NCI-H187 treated with DMSO at 0.1 percent for 48 hours (cell line): ENCODE measurements around the gene CGB5.
"Not testable (repeated sequence)": the region's sequence is repeated elsewhere in the genome, so short reads cannot be mapped to it uniquely, and the experiment has no call there.

Experiments used
- DNase-seq: peaks from one replicate; lab custom pipeline; 2025; lab: John Stamatoyannopoulos, UW

Gene CGB5

DNA sequence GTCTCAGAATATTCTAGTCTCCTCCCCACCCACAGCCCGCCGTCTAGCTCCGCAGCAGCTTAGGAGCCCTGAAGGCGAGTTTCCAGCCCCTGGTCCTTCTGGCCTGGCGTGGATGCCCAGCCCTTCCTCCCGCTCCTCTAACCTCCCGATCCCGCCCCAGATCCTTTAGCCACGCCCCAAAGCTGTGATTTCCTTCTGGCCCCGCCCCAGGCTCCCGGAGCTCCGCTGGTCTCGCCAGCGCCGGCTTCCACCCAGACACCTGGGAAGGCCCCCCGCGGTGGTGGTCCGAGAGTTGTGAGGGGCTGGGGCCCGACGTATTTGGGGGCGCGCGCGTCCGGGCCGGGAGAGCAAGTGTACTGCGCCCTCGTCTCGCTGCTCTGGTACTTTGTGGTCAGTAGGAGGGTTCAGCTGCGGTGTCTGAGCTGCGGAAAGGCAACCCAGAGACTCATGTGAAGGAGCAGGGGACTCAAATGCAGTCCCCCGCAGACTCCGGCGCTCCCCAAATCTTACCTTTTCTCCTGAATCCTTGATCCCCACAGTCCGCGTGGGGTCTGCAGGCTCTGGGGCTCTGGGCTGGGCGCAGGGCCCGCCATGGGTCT lies 14.1 kb downstream of the CGB5 start, which contains the start of gene CGB7:
CGB7 (minus strand) TSS at position 114 of the 599 bp plus-strand sequence. CDS start 2,374 bp downstream, outside the sequence.
- no peak for DNase-seq

DNA sequence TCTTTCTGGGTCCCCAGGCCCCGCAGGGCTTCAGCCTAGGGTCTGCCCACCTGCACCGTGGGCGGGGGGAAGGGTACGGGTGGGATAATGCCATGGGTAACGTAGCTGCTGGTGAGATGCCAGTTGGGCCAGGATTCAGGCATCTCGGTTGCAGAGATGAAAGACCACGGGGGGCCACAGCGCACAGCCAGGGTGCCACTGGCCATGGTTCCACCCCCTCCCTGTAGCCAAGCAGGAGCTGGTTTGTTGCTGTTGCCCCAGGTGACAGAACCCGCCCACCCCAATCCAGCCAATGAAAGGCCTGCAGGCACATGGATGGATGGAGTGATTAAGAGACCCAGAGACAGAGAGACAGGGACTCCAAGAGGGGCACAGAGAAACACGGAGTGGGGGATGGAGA lies 14.9 kb downstream of the CGB5 start:
- DNase-seq: no peak

DNA sequence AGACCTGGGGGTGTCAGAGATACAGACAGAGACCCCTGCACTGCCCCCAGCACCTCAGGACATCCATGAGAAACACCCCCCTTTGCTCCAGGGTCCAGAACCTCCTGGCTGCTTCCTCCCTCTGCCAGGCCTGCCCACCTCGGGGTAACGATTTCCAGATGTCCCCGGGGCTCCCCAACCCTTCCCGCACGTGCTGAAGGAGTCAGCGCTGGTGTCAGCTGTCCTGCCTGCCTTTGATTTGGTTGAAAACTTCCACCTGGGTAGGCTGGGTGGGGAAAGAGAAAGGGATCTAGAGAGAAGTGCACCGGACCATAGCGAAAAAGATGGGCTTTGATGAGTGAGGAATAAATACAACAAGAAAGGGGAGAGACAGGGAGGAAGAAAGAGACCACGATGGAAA lies 15.4 kb downstream of the CGB5 start:
- DNase-seq: no peak

DNA sequence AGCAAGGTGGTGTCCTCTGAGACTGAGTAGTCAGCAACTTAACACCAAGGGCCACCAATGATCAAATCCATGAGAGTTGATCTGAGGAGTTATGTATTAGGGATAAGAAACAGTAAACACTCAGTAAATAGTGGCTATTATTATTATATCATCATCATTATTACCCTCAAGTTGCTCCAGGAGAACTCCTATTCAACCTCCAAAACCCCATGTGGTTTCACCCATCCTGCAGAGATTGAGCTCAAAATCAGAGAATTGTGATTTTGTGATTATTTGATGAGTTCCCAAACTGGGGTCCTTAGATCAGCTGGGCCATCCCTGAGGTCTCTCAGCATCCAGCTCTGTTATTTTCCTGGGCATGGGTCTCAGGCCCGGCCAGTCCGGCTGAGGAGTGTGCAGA lies 17.4 kb downstream of the CGB5 start:
- no peak for DNase-seq

DNA sequence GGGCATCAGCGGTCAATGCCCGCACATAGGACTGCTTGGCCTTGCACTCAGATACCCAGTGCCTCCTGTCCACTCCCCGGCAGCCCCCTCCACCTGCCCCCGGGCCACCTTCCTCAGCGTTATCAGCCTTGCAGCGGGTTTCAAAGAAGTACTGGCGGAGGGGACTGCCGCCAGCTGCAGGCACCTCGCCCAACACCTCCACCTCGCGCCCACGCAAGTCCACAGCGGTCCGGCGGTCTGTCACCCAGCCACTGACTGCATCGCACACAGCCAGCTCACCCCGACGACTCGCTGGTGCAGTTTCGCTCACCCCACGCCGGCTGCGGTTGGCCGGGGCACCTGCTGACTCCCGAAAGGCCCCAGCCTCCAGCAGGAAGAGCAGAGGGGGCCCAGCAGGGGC lies 17.8 kb downstream of the CGB5 start:
- no peak for DNase-seq

DNA sequence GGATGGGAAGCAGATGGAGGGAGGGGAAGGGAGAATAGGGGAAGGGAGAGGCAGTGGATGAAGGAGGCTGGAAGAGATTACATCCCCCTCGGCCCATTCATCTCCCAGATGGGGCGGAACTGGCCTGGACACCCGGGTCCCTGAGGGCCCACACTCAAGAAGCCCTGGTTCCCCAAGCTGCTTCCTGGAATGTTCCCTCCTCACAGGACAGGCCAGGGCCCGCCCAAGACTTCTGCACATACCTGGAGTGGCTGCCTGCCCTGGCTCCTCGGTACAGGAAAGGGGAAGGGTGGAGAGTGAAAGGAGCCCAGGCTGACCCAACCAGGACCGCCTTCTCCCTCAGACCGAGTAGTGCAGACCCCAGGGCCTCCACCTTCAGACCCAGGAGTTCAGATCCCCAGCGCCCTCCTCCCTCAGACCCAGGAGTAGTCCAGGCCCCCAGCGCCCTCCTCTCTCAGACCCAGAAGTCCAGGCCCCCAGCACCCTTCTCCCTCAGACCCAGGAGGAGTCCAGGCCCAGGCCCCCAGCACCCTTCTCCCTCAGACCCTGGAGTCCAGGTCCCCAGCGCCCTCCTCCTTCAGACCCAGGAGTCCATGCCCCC lies 20.5 kb downstream of the CGB5 start:
- DNase-seq: no peak

DNA sequence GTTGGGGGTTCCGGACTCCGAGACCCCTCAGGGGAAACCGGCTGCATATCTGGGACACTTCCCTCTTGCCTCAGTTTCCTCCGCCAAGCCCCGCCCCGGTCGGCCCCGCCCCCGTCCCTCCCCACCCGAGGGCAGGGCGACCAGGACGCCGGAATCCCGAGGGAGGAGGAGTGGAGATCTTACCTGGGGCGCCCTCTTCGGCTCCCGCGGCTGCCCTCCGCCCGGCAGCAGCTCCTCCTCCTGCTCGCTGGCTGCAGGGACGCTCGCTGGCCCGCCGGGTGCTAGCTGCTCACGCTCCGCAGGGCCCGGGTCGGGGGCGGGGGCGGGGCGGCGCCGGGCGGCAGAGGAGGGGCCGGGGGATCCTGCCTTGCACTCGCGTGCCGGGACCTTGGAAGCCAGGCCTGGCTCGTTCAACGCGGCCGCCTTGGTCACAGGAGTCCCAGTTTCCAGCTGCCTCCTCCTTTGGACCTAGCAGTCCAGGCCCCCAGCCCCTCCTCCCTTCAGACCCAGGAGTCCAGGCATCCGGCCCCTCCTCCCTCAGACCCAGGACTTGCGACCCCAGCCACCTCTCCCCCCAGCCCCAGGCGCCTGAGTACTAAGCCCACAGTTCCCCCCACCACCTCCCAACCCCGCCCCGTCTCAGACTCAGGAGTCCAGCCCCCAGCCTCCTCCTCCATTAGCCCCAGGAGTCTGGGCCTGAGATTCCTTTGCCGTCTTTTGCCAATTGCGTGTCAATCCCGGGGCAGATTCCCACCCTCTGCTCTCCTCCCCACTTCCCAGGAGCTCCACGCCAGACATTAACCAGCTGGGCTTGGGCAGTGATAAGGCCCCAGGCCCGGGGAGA lies 21.3 kb downstream of the CGB5 start, which contains the start of gene NTF4:
NTF4 (minus strand) TSS at position 51 of the 844 bp plus-strand sequence. CDS start 2,821 bp downstream, outside the sequence.
- DNase-seq: no peak

DNA sequence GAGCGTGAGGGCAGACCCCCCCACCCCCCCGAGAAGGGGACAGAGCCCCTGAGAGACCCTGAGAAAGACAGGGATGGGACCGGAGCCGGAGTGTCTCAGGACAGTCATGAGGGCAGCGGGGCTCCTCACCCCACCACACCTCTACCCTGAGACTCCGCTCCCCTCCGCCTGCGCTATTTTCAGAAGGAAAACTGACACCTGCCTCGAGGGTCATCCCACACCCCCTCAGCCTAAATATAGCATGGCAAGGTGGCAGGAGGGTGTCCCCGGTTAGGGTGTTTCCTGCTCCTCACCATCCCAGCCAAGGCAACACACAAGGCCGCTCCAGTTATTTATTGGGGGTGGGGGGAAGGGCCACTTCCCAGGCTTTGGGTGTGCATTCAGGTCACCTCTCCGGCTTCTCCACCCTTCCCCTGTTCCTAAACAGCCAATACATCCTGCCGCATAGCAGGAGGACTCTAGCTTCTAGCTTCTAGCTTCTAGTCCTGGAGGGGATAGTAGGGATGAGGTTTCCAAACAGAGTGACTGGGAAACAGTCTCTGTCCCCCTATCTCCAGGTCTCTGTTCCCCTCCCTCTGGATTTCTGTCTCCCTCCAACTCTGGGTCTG lies 22.4 kb downstream of the CGB5 start:
- no peak for DNase-seq

DNA sequence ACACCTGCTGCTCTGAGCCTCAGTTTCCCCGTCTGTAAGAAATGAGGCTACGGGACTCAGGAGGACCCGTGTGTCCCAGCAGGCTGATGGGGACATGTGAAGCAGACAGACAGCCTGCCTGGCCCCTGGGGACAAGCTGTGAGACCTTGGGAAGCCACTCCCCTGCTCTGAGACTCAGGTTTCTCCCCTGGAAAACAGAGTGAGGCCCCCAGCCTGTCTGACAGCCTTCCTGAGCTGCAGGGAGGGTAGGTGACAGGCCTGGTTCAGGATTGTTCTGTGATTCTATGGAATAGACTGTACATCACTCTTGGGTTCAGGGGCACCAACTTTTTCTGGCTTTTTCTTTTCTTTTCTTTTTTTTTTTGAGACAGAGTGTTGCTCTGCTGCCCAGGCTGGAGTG lies 23.9 kb downstream of the CGB5 start:
- DNase-seq: no peak

DNA sequence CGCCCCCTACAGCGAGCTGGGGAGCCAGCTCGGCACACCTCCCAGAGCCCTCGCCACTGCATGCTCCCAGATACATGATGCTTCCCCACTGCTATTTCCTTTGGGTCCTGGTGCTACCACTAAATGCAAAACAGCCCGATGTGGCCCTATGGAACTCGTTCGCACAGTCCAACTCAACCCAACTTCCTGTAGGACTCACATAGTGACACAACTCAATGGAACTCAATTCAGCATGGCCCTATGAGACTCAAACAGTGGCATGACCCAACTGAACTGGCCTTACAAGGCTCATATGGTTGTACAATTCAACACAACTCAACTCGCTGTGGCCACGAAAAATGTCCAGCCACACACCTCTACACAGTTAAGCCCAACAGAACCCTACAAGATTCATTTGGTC lies 25.4 kb downstream of the CGB5 start:
- DNase-seq: no peak

DNA sequence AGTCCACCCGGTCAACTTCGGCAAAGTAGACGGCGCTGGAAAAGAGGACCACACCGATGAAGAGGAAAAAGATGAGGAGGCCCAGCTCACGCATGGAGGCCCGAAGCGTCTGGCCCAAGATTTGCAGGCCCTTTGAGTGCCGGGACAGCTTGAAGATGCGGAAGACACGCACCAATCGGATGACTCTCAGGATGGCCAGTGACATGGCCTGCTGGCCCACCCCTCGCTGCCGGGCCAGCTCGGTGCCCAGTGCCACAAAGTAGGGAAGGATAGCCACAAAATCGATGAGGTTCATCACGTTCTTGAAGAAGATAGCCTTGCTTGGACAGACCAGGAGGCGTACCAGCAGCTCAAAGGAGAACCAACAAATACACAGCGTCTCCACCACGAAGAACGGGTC lies 26.8 kb downstream of the CGB5 start:
- no peak for DNase-seq

DNA sequence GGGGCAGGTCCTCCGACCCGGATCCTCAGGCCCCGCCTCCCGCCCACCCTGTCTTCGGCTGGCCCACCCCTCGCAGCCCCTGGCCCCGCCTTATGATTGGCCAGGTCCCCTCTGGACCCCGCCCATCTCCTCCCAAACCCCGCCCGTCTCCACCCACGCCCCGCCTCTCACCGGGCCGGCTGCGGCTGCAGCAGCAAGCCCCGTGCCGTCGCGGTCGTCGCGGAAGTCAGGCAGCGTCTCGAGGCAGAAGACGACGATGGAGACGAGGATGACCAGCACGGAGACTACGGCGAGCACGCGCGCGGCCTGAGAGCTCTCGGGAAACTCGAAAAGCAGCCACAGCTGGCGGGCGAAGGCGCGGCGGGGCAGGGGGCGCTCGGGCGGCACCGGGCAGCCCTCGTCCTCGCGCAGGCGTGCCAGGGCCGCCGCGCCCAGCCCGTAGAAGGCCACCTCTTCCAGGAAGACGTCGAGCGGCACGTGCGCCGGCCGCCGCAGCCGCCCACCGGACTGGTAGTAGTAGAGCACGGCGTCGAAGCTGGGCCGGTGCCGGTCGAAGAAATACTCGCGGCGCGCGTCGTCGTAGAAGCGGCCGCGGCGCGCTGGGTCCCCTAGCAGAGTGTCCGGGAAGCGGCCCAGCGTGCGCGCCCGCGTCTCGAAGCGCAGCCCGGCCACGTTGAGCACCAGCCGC lies 28.4 kb downstream of the CGB5 start:
- DNase-seq: no peak

DNA sequence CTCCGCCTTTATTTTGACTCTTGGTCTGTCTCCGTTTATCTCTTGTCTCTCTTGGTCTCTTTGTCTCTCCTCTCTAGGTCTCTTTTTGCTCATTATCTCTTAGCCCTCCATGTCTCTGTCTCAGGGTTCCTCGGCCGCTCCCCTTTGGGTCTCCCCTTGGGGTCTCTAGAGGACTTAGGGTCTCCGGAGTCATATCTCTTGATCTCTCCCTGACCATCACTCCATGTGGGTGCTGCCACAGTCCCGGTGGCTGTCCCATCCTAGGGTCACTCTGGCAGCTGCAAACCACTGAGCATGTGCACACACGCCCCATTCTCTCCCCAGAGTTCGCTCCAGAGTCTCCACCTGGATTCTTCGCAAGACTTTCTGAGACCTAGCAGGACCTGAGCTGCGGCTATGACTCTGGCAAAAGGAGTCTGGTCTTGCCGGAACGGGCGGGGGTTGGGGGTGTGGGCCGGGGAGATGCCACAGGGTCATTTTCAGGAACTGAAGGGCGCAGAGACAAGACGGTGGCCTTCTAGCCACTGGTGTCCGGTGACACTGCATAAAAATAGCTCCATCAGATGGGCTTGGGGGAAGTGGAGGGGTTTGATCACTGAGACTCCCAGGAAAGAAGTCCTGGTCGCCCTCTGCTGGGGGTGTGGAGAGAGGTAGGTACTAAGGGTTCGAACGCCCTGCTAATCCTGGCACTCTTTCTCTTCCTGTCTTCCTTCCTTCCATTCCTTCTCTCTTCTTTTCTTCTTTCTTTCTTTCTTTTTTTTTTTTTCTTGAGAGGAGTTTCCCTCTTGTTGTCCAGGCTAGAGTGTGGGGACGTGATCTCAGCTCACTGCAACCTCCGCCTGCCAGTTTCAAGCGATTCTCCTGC lies 30.1 kb downstream of the CGB5 start:
- no peak for DNase-seq

DNA sequence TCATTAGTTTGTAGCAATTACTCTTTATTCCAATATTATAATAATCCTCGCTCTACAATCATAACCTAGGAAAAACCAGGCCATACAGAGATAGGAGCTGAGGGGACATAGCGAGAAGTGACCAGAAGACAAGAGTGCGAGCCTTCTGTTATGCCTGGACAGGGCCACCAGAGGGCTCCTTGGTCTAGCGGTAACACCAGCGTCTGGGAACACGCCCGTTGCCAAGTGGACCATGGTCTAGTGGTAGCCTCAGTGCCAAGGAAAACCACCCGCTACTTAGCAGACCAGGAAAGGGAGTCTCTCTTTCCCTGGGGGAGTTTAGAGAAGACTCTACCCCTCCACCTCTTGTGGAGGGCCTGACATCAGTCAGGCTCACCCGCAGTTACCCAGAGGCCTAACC lies 31.2 kb downstream of the CGB5 start:
- DNase-seq: not testable (repeated sequence)

DNA sequence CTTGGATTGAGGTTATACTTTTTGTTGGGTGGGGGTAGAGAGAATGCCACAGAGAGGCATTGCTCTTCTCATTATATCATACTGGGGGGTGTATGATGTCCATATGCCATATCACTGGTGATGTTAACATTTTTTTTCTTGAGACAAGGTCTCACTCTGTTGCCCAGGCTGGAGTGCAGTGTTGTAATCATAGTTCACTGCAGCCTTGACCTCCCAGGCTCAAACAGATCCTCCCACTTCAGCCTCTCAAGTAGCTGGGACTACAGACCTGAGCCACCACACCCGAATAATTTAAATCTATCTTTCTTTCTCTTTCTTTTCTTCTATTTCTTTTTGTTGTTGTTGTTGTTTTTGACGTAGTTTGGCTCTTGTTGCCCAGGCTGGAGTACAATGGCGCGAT lies 36.7 kb downstream of the CGB5 start:
- no peak for DNase-seq

DNA sequence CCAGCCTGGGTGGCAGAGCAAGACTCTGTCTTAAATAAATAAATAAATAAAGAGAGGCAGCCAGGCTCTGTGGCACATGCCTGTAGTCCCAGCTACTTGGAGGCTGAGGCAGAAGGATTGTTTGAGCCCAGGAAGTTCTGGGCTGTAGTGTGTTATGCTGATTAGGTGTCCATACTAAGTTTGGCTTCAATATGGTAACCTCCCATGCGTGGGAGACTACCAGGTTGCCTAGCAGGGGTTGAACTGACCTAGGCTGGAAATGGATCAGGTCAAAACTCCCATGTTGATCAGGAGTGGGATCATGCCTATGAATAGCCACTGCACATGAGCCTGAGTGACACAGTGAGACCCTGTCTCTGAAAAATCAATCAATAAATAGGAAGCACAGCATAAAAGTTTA lies 37.6 kb downstream of the CGB5 start:
- no peak for DNase-seq

DNA sequence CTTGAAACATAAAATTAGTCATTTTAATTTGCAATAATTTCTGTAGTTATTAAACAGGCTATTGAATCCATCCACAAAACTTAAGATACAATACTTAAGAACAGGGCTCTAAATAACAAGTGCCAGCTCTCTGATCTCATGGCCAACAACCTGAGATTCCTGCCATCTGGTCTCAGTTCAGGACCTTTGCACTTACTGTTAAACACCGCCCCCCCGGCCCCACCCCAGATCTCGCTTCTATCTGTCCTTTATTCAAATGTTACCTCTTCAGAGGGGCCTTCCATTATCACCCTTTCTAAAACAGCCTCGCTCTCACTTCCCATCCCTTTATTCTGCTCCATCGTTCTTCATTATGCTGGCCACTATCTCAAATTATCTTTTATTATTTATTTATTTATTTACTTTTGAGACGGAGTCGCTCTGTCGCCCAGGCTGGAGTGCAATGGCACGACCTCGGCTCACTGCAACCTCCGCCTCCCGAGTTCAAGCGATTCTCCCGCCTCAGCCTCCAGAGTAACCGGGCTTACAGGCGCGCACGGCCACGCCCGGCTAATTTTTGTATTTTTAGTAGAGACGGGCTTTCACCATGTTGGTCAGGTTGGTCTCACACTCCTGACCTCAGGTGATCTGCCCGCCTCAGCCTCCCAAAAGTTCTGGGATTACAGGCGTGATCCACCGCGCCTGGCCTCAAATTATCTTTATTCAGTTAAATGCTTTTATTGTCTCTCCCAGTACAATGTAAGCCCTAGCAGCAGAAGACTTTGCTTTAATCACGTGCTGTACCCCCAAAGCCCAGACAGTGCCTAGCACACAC lies 40.8 kb downstream of the CGB5 start:
- DNase-seq: no peak

DNA sequence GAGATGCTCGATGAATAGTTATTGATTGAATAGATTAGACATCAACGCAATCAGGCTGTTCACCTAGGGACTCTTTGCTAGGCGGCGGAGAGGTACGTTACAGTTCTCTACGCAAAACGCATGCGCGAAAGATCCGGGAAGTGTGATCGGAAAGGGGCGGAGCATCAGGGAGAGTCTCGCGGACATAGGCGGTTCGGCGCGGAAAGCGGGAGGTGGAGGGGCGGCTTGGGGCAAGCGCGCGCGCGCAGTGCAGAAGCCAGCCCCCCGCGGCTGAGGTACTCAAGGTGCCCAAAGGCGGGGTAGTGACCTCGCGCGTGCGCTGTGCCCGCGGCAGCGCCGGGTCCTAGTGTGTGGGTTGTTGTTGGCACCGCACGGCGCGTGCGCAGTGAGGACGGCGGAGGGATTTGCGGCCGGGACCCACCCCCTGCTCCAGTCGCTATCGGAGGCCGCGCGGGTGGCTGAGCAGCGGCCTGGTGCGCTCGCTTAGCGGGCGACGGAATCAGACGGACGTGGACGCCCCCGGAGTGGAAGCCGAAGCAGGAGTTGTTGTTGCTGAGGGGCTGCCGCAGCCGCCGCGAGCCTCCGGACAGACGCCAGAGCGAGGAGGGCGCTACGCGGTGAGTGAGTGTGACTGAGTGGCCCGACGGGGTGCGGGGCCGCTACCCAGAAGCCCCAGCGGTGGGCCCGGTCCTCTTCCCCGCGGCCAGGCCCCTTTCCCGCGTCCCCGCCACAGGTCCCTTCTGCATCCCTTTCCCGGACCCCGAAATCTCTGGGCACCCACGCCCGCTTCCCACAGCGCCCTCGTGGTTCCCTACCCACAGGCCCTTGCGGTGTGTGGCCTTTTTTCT lies 41.6 kb downstream of the CGB5 start, which contains the start of gene SNRNP70:
SNRNP70 (plus strand) TSS at position 432 of the 848 bp plus-strand sequence. CDS start 964 bp downstream, outside the sequence.
- peak; percentile 98 for DNase-seq

DNA sequence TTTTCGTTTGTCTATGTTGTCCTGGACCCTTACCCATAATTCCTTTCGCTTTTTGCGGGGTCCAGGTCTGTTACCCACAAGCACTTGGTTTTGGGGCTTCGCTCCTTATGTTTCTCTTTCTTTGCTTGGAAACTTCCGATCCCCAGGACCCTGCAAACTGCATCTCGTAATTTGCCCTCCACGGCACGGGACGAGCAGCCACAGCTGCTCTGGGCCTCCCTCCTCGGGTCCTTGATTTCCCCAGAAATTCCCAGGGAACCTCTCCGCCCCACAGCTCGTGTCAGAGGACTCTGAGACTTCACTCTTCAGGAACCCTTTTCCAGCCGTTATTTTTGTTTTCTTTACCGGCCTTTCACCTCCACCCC lies 42.2 kb downstream of the CGB5 start:
- DNase-seq: no peak
